Astrocyte (in vitro differentiated cells and primary cell): ENCODE measurements around the gene ANKS1A.

ENCODE experiments used
- EZH2 ChIP-seq: IDR thresholded peaks from 2 replicates; pipeline ENCODE4 v1.6.1; 2012; ENCODE audit warnings: mild to moderate bottlenecking, low read length, inconsistent platforms; ENCODE audit not compliant: insufficient read depth
- TF ChIP-seq, protein P1 (sequence below): IDR thresholded peaks from 2 replicates; pipeline ENCODE4 v1.5.1; 2011; ENCODE audit warnings: low read depth, mild to moderate bottlenecking, inconsistent platforms, low read length, moderate library complexity; ENCODE audit not compliant: insufficient read depth

DNA sequence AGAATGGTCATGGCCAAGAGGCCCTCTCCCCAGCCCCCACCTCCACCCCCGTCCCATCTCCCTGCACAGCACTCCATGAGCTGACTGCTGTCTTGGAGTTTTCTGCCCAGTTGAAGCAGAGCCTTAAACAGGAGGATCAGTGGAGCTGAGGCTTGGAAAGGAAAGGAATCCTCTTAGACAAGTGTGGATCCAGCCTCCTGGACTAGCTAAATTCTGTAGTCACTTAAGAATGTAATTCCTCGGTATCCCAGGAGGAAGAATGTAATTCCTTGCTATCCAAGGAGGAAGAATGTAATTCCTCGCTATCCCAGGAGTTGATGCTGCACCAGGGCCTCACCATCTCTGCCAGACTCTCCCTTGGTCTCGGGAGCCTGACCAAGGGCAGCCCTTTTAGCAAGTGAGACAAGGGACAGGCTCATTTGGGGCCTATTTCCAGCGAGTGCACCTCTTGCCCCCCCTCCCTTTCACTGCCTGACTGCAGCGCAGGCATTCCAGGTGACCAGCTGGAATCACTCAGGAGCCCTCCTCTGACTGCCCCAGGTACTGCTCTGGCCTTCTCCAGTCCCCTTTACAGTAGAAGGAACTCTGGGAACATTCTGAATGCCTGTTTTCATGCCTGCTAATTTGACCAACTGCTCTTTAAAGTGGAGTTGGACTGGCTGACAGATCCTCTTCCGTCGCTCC, 175.8 kb downstream of the ANKS1A start:
- TF ChIP-seq, protein P1, sequence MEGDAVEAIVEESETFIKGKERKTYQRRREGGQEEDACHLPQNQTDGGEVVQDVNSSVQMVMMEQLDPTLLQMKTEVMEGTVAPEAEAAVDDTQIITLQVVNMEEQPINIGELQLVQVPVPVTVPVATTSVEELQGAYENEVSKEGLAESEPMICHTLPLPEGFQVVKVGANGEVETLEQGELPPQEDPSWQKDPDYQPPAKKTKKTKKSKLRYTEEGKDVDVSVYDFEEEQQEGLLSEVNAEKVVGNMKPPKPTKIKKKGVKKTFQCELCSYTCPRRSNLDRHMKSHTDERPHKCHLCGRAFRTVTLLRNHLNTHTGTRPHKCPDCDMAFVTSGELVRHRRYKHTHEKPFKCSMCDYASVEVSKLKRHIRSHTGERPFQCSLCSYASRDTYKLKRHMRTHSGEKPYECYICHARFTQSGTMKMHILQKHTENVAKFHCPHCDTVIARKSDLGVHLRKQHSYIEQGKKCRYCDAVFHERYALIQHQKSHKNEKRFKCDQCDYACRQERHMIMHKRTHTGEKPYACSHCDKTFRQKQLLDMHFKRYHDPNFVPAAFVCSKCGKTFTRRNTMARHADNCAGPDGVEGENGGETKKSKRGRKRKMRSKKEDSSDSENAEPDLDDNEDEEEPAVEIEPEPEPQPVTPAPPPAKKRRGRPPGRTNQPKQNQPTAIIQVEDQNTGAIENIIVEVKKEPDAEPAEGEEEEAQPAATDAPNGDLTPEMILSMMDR = no peak
- no peak for TF ChIP-seq EZH2
